Esophagus muscularis mucosa (tissue), 3 donors: ENCODE results near the gene DCLRE1C.
A peak's percentile ranks its signal among the peaks of the same experiment; 100 is the strongest.

Source experiments
- CTCF ChIP-seq, 3 experiments: fragments of 200-600 bp in 2 of 3; fragments of 450-650 bp in 1 of 3; sonication (generic) in 2 of 3; IDR thresholded peaks; one replicate each; pipeline ENCODE4 v1.5.1; 2017 to 2019; ENCODE audit warnings: antibody characterized with exemption in 3 of 3, mild to moderate bottlenecking in 2 of 3, moderate library complexity in 1 of 3
- POLR2AphosphoS5 ChIP-seq, 2 donors: sonication (generic); formaldehyde crosslinking; IDR thresholded peaks; one replicate each; pipeline ENCODE4 v1.6.1; 2017; ENCODE audit warnings: antibody characterized with exemption in 2 of 2

DNA sequence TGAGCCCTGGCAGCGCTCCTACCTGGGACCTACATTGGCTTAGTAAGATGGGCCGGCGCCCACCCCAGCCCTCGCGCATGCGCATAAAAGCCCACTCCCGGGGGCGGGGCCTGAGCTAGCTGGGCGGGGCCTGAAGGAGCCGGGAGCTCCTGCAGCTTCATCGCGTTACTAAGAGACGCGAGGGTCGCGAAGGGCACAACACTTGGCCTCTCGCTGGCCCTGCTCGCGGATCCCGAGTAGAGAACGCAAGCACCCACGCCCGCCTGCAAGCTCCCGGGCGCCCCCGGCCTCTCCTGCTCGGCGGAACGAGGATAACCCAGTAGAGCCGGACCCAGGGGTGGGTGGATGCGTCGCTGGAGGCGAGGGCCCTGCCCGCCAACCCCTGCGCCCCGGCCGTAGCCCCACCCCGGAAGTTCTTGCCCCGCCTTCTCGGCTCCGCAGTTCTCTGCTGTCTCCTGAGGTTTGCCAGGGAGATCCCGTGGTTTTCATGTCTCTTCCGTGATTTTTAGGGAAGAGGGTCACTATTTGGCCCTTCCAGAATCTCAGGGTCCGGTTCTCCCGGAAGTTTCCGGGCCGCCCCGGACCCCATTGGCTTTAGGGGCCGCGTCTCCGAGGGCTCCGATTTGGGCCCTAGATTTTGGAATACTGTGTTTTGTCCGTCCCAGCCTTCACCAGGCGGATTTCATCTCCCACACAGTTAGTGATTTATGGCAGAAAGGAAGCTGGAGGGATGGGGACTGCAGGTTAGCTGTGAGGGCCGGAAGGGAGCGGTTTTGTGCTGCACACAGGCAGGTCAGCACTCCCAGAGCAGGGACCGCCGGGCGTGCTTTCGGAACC, 5.5 kb upstream of the DCLRE1C start, which contains the start of gene MEIG1:
- TF ChIP-seq CTCF (IDR thresholded peaks at IDR 0.05) = no peak
- peak; percentile 59 to 76 for TF ChIP-seq POLR2AphosphoS5 (IDR thresholded peaks at IDR 0.05)
